Measurements from ENCODE around the gene SYNE2. TPM values are rescaled to one million over a fixed set of nuclear protein-coding genes. Genes with fewer than 3 reads are reported as not detected.
A peak's percentile ranks its signal among the peaks of the same experiment; 100 is the strongest.

SYNE2 gene
- total RNA-seq, 1 donor: 13.4 TPM

DNA sequence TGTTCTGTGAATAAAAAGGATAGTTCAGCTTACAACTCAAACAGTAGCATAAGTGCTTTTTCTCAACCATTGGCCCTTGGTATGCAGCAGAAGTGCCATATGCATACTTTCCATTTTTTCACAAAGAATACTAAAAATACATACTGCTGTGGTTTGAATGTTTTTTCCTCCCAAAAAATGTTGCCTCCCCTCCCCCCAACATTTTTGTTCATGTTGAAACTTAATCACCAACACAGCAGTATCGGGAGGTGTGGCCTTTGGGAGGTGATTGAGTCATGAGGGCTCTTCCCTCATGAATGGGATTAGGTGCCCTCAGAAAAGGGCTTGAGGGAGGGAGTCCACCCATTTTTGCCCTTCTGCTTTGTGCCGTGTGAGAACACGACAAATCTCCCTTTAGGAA, 242.8 kb downstream of the SYNE2 start:
- DNase-seq (ENCODE audit: low read depth): peak; percentile 71
- no peak overlapping the region for H3K4me3 ChIP-seq (ENCODE audit: low read depth, low read length)
- TF ChIP-seq CTCF (IDR thresholded peaks at IDR 0.05; ENCODE audit: insufficient read depth, low read depth, low read length): no peak

DNA sequence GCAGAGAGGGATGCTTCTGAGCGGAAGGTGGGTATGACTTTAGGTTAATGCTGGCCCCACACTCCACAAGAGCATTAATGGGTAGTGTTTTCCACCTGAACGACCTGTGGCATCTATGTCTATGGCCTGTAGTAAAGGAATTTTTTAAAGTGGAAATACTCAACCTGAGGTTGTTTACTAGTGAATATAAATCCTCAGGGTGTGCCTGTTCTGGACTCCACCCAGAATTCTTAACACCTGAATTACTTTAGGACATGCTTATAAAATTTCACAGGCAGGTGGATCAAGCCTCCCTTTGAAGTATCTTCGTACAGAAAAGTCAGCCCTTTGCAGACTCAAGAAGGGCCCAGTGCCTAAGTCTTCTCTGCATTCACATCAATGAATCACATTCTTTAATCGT, 245.3 kb downstream of the SYNE2 start:
- H3K4me3 ChIP-seq (ENCODE audit: low read depth, low read length): no peak overlapping the region
- no peak for DNase-seq (ENCODE audit: low read depth)
- TF ChIP-seq CTCF (IDR thresholded peaks at IDR 0.05; ENCODE audit: insufficient read depth, low read depth, low read length): no peak

GRCh38 chr14:64107438-64107837, 254.6 kb downstream of the SYNE2 start:
- DNase-seq (ENCODE audit: low read depth): no peak
- H3K4me3 ChIP-seq (ENCODE audit: low read depth, low read length): no peak overlapping the region
- TF ChIP-seq CTCF (IDR thresholded peaks at IDR 0.05; ENCODE audit: insufficient read depth, low read depth, low read length): no peak

DNA sequence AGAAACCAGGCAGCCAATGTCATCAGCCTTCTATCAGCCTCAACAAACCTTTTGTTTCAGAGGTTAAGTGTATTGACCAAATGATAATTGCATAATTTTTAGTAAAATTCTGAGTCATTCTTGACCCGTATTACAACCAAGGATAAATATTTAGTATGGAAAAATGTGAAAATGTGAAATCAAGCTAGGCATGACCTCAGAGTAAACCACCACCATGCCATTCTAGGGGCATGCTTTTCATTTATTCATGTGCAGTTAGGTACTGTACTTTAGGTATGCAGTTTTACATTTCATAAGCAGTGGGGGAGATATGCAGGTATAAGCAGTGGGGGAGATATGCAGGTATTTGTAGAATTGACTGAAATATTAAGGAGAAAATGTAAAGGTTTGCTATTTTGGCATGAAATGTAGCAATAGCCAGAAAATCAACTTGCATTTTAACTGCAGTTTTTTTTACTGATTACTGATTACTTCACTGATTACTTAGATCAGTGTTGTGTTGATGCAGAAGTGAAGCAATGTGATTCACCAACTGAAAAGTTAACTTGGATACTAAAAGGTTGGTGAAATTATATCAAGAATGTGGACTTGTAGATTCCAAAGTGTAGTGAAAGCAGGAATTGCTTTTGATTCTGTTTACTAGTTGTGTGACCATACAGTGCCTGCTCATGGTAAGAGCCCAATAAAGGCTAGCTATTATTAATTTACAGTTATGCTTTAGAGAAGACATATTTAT, 257.2 kb downstream of the SYNE2 start:
- H3K4me3 ChIP-seq (ENCODE audit: low read depth, low read length): no peak overlapping the region
- TF ChIP-seq CTCF (IDR thresholded peaks at IDR 0.05; ENCODE audit: insufficient read depth, low read depth, low read length): no peak
- DNase-seq (ENCODE audit: low read depth): peak; percentile 29

GRCh38 chr14:64110802-64111201, 258.0 kb downstream of the SYNE2 start:
- no peak for DNase-seq (ENCODE audit: low read depth)
- TF ChIP-seq CTCF (IDR thresholded peaks at IDR 0.05; ENCODE audit: insufficient read depth, low read depth, low read length): no peak
- no peak overlapping the region for H3K4me3 ChIP-seq (ENCODE audit: low read depth, low read length)

DNA sequence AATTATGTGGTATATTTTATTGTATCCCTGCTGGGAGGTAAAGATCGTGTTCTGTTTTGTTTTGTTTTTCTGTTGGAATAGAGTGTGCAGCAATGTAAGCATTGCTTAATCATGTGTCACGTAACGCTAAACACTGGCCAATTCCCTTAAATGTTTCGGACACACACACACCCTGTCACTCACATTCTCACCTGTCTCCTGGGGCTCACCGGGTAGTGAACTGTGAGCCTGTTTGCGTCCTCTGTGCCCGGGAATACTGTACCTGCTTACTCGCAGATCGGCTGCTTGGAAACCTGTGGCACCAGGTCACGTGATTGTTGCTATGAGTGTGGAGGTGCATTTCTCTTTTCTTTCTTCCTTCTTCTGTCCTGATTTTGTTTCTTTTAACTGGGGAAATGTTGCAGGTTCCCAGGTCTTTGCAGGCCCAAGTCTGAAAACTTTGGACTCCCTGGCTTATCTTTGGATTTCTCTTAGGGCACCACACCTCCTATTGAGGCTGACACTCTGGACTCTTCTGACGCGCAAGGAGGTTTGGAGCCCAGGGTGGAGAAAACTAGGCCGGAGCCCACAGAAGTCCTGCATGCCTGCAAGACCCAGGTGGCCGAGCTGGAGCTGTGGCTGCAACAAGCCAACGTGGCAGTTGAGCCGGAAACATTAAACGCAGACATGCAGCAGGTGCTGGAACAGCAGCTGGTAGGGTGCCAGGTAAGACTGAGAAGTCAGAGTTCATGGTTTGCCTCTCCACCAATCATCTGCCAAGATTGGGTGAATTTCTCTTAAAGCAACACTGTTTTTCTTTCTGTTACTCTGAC, 260.3 kb downstream of the SYNE2 start:
- no peak for DNase-seq (ENCODE audit: low read depth)
- no peak for TF ChIP-seq CTCF (IDR thresholded peaks at IDR 0.05; ENCODE audit: insufficient read depth, low read depth, low read length)
- H3K4me3 ChIP-seq (ENCODE audit: low read depth, low read length): no peak overlapping the region
